Fibroblast of skin of right quadriceps (primary cell): Measurements from ENCODE around the gene NFKBIE.

ENCODE experiments used
- DNase-seq: peaks from one replicate; pipeline ENCODE4 v3.0.0-alpha.2; 2013

Gene NFKBIE

GRCh38 chr6:44224029-44224964, 41.1 kb downstream of the NFKBIE start:
- peak; percentile 14 for DNase-seq

- DNase-seq, result peak; percentile 48
These were observed 41.9 kb downstream of the NFKBIE start, which contains the start of gene SLC29A1 for GRCh38 chr6:44223319-44224028. SLC29A1 (plus strand) TSS chr6:44223595; CDS start chr6:44227314, 3,719 bp downstream.

DNA sequence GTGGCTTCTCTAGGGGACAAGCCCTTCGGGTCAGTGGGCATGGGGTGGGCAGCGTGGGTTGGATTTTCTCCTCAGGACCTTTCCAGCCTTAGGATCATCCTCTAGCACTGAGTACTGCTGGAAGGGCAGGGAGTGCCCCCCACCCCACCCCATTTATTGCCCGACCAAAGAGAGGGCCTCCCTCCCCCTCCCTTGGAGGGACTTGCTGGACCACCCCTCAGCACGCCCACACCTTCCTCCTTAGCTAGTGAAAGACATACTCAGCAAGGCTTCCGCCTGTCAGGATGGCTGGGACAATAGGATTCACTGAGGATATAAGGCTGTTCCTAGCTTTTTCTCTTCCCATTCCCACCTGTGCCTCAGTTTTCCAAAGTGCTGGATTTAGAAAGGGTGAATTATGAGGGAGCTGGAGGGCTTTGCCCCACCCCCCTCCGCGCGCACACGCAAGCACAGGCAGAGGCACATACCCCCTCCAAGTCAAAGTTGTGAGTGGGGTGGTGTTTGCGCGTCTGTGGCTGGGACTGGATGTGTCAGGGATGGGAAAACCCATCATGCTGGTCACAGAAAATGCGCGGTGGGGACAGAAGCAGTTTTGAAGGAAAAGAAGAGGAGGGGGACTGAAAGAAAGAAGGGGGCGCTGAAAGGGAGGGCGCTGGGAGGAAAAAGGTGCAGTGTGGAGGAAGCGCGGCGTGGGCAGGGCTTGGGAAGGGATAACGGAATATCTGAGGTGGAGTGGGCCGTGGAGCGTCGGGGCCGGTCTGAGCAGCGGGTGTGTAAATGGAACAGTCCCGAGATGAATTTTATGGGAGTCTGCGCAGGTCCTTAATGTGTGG, 42.6 kb downstream of the NFKBIE start:
- DNase-seq, result no peak

GRCh38 chr6:44221961-44222335, 43.4 kb downstream of the NFKBIE start:
- no peak for DNase-seq

DNA sequence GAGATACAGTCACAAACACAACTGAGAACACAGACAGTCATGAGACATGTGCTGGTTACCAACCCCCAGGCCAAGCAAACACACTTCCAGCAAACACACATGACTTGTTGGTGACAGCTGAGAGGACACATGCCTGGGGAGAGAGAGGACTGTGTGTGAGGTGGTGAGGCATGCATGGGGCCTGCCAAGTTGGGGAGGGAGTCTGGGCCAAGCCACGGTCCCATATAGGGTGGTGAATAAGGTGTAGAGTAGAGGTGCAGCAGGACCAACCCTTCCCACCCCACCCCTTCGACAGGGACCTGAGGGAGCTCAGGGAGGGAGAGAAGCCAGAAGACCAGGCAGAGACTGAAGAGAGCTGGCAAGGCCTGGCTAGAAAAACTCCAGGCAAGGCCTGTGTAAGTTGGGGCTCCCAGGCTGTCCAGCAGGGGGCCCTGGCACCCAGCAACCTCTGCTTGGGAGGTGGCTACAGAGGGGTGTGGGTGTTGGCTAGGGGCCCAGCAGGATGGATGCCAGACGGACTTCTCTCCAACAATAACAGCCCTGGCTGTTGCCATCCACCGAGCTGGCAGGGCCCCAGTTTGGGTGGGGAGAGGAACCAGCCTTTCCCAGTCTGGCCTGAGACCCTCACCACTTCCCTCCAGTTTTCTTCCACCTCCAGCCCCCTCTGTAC, 43.9 kb downstream of the NFKBIE start:
- peak; percentile 55 for DNase-seq

DNA sequence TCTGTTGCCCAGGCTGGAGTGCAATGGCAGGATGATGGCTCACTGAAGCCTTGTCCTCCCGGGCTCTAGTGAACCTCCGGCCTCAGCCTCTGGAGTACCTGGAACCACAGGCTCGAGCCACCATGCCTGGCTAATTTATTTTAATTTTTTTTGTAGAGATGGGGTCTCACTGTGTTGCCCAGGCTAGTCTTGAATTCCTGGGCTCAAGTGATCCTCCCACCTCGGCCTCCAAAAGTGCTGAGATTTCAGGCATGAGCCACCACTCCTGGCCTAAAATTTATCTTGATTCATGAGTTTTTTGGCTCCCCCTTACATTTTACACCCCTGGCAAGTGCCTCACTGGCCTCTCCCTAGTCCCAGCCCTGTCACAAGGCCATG, 44.4 kb downstream of the NFKBIE start:
- no peak for DNase-seq

GRCh38 chr6:44219815-44220784, 45.3 kb downstream of the NFKBIE start:
- no peak for DNase-seq

- peak; percentile 25 for DNase-seq
These were observed 46.1 kb downstream of the NFKBIE start for GRCh38 chr6:44219053-44219814.

DNA sequence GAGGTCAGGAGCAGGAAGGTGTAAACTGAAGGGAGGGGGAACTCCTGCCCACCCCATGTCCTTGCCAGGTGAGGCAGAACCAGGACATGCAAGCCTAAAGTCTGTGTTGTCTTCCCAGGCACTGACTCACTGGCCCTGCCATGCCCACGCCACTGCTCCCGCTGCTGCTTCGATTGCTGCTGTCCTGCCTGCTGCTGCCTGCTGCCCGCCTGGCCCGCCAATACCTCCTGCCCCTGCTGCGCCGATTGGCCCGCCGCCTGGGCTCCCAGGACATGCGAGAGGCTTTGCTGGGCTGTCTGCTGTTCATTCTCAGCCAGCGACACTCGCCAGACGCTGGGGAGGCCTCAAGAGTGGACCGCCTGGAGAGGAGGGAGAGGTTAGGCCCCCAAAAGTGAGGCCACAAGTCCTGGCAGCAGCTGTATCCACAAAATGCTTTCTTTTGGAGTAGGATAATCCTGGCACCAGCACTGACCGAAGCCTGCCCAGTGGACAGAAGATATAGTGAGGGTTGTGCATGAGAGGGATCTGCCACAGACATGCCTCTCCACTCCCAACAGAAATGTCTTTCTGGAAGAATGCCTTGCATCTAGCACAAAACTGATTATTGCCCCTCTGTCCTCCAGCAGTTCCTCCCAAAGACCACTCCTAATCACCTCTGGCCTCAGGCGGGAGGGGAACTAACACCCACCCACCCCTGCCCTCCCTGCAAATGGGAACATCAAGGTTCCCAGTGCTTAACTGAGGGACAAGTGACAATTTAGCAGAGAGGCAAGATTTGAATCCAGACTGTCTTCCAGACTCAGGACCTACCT, 47.8 kb downstream of the NFKBIE start:
- DNase-seq, result no peak

- no peak for DNase-seq
These were observed 48.5 kb downstream of the NFKBIE start, which contains the start of gene MYMX for GRCh38 chr6:44216677-44217331. MYMX (plus strand) TSS chr6:44216926; CDS start chr6:44217472, 546 bp downstream.

DNA sequence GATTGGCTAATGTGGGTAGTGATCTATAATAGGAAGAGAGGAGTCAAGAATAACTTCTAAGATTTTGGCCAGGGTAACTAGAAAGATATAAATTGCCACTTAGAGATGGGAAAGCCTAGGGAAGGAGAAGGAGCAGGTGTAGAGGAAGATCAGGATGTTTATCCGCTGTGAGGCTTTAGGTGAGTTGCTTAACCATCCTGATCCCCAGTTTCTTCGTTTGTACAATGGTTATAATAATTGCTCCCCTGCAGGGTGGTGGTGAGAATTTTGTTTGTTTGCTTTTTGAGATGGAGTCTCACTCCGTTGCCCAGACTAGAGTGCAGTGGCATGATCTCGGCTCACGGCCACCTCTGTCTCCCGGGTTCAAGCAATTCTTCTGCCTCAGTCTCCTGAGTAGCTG, 51.0 kb downstream of the NFKBIE start:
- no peak for DNase-seq

DNA sequence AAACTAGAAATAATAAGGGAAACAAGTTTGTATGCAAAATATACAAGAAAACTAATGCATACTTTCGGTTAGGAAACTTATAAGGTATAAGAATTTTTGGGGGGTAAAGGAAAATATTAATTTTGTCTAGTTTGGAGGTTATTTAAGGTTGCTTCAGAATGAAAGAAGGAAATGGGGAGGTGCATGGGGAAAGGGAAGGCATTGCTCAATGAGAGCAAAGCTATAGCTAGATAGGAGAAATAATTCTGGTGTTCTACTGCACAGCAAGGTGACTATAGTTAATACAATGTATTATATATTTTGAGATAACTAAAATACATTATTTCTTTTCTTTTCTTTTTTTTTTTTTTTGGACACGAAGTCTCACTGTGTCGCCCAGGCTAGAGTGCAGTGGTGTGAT, 54.1 kb downstream of the NFKBIE start:
- DNase-seq, result no peak
